AG09309 (cell line): Measurements from ENCODE around the gene ATP8B1.

Source experiments
- DNase-seq: peaks from one replicate; pipeline ENCODE4 v3.0.0-alpha.2; 2010; ENCODE audit warnings: low read depth
- H3K4me3 ChIP-seq: 2 replicates; pipeline ENCODE4 v1.5.1; 2011; ENCODE audit warnings: mild to moderate bottlenecking, low read depth, low read length, moderate library complexity; ENCODE audit not compliant: control insufficient read depth
- TF ChIP-seq, protein P1 (sequence below): IDR thresholded peaks from 2 replicates; pipeline ENCODE4 v1.5.1; 2011; ENCODE audit warnings: mild to moderate bottlenecking, low read depth, low read length, inconsistent platforms; ENCODE audit not compliant: insufficient read depth, control insufficient read depth; ENCODE audit errors: missing control alignments

ATP8B1 gene

GRCh38 chr18:57843386-57843785 is 40.3 kb upstream of the ATP8B1 start:
- no peak for DNase-seq
- TF ChIP-seq, protein P1, sequence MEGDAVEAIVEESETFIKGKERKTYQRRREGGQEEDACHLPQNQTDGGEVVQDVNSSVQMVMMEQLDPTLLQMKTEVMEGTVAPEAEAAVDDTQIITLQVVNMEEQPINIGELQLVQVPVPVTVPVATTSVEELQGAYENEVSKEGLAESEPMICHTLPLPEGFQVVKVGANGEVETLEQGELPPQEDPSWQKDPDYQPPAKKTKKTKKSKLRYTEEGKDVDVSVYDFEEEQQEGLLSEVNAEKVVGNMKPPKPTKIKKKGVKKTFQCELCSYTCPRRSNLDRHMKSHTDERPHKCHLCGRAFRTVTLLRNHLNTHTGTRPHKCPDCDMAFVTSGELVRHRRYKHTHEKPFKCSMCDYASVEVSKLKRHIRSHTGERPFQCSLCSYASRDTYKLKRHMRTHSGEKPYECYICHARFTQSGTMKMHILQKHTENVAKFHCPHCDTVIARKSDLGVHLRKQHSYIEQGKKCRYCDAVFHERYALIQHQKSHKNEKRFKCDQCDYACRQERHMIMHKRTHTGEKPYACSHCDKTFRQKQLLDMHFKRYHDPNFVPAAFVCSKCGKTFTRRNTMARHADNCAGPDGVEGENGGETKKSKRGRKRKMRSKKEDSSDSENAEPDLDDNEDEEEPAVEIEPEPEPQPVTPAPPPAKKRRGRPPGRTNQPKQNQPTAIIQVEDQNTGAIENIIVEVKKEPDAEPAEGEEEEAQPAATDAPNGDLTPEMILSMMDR, result no peak
- H3K4me3 ChIP-seq, result no peak overlapping the region

GRCh38 chr18:57841568-57841967 is 38.5 kb upstream of the ATP8B1 start:
- DNase-seq, result no peak
- no peak overlapping the region for H3K4me3 ChIP-seq
- TF ChIP-seq, protein P1, result no peak

DNA sequence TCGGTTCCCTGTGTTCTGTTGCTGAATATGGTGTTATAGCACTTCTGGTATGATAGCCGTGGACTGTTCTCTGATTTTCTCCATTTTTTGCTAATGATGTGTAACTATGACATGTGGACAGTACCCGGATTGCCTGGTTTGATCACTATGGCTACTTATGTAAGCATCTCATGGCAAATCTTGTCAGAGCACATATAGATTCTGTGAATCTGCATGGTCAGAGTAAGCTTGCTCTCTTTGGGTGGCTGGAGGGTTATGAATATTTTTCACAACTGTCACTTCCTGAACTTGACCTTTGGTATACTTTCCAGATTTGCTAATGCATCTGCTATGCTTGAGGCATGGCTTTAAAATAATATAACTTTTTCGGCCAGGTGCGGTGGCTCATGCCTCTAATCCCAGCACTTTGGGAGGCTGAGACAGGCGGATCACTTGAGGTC is 36.8 kb upstream of the ATP8B1 start:
- H3K4me3 ChIP-seq, result no peak overlapping the region
- TF ChIP-seq, protein P1, result no peak
- DNase-seq, result peak; percentile 38

GRCh38 chr18:57837917-57838548 is 34.9 kb upstream of the ATP8B1 start:
- no peak for DNase-seq
- no peak overlapping the region for H3K4me3 ChIP-seq
- TF ChIP-seq, protein P1, result no peak

- TF ChIP-seq, protein P1, result no peak
- DNase-seq, result no peak
- H3K4me3 ChIP-seq, result no peak overlapping the region
Measured at GRCh38 chr18:57836557-57836956, 33.4 kb upstream of the ATP8B1 start.

DNA sequence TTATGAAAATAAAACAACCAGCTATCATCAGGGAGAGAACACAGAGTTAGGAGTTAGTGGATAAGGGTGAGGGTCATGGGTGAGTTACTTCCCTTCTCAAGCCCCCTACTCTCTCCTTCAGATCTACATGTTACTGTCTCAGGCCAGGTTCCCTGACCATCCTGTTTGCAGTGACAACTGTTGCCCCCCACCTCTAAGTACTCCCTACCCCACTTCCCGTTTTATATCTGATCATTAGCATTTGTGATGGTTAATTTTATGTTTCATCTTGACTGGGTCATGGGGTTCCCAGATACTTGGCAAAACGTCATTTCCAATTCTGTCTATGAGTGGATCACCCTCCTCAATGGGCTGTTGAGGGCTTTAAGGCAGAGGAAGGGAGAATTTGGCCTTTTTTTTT is 32.8 kb upstream of the ATP8B1 start:
- H3K4me3 ChIP-seq, result no peak overlapping the region
- DNase-seq, result no peak
- TF ChIP-seq, protein P1, result no peak
